Hepatocyte (in vitro differentiated cells): ENCODE results near the gene KHDRBS2.

ENCODE experiments used
- EZH2 ChIP-seq: fragments of 200-600 bp; sonication (generic); IDR thresholded peaks from 2 replicates; pipeline ENCODE4 v1.6.1; 2016; ENCODE audit warnings: antibody characterized with exemption, mild to moderate bottlenecking, borderline replicate concordance
- TF ChIP-seq, protein P1 (sequence below): fragments of 200-600 bp; sonication (generic); IDR thresholded peaks from 2 replicates; pipeline ENCODE4 v1.5.1; 2016; ENCODE audit warnings: antibody characterized with exemption, mild to moderate bottlenecking; ENCODE audit not compliant: poor library complexity

DNA sequence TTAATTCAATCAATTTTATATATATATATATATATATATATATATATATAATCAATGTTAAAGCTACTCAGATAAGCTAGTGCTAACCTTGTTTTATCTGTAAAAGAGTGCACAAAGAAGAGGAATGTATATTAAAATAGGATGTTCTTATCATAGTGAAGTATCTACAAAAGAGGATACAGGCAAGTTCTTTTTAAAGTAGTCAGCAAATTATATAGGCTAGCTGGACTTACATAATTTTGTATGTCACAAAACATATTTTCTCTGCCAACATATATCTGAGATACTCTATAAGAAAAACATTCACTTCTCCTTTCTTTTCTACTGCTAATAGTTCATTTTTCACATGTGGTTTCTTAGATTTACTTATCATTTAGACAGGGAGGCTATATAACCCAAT, 39.9 kb downstream of the KHDRBS2 start:
- TF ChIP-seq, protein P1, sequence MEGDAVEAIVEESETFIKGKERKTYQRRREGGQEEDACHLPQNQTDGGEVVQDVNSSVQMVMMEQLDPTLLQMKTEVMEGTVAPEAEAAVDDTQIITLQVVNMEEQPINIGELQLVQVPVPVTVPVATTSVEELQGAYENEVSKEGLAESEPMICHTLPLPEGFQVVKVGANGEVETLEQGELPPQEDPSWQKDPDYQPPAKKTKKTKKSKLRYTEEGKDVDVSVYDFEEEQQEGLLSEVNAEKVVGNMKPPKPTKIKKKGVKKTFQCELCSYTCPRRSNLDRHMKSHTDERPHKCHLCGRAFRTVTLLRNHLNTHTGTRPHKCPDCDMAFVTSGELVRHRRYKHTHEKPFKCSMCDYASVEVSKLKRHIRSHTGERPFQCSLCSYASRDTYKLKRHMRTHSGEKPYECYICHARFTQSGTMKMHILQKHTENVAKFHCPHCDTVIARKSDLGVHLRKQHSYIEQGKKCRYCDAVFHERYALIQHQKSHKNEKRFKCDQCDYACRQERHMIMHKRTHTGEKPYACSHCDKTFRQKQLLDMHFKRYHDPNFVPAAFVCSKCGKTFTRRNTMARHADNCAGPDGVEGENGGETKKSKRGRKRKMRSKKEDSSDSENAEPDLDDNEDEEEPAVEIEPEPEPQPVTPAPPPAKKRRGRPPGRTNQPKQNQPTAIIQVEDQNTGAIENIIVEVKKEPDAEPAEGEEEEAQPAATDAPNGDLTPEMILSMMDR: no peak
- no peak for TF ChIP-seq EZH2
